Fibroblast of upper back skin (primary cell): ENCODE data around the gene C1orf122.
"Not testable (repeated sequence)": the region's sequence is repeated elsewhere in the genome, so short reads cannot be mapped to it uniquely, and the experiment has no call there.

Experiments used
- DNase-seq: peaks from one replicate; pipeline ENCODE4 v3.0.0-alpha.2; 2013

C1orf122 gene

GRCh38 chr1:37807555-37808368 is at the start of gene C1orf122, which contains the start of gene YRDC:
Gene C1orf122, plus strand, starts transcription at chr1:37807790. Its CDS starts 615 bp downstream, at chr1:37808405.
Gene YRDC, minus strand, starts transcription at chr1:37808208. Its CDS starts 28 bp downstream, at chr1:37808180.
- peak; percentile 93 for DNase-seq

DNA sequence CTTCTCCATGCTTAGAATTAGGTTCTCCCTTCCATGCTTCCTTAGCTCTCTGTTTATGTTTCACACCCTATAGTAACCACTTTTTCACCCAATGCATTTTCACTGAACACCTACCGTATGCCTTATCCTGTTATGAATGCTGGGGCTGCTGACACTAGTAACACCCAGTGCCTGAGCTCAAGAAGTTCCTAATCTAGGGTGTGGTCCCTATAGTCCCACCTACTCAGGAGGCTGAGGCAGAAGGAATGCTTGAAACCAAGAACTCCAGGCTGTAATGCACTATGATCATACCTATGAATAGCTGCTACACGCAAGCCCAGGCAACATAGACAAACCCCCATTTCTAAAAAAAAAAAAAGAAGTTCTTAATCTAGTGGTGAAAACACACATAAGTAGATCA is 48.1 kb upstream of the C1orf122 start:
- DNase-seq = no peak

GRCh38 chr1:37761416-37762095 is 46.0 kb upstream of the C1orf122 start:
- DNase-seq = no peak

DNA sequence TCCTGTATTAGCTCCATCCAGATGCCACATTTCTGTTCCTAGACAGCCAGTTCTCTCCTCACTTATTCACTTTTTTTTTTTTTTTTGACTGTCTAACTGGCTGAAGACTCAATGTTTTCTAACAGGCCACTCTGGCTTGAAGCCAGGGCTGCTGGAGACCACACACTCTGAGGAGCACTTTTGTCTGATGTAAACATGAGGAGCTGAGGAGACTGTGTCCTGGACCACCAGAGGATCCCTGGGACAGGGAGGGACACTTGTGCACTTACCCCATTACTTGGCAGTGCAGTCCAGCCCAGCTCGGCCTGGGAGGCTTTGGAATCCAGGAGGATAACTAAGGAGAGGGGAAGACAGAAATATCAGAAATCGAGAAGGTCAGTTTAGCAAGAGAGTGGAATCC is 45.1 kb upstream of the C1orf122 start:
- no peak for DNase-seq

DNA sequence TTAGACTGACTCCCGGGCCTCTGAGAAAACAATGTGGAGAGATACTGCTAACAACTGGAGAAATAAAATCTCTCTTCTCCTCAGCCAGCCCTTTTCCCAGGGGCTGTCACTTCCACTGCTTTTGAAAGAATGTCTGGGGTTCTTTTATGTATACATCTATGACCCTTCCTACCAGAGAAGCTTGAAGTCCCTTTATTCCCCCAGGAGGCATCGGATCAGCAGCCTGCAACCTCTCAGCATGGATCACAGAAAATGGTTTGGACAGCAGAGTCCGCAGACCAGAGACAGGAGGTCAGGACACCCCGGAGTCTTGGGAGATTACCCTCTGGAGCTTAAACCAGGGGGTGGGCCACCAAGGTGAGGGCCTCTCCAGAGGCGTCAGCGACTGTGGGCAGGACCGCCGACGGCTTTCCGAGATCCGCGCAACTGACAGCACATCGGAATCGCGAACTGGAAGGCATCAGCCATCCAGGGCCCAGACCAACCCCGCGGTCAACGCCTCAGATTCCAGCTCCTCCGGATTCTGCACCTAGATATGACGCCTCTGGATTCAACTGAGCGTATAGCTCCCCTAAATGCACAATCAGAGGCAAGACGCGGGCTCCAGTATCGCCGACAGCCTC is 43.7 kb upstream of the C1orf122 start:
- DNase-seq = no peak

GRCh38 chr1:37764414-37764825 is 43.2 kb upstream of the C1orf122 start:
- peak; percentile 40 for DNase-seq

- DNase-seq = no peak
These were observed 42.6 kb upstream of the C1orf122 start, which contains the start of gene EPHA10 for GRCh38 chr1:37764888-37765441. Gene EPHA10, minus strand, starts transcription at chr1:37765120. Its CDS starts 54 bp downstream, at chr1:37765066.

GRCh38 chr1:37765916-37766664 is 41.5 kb upstream of the C1orf122 start:
- no peak for DNase-seq

DNA sequence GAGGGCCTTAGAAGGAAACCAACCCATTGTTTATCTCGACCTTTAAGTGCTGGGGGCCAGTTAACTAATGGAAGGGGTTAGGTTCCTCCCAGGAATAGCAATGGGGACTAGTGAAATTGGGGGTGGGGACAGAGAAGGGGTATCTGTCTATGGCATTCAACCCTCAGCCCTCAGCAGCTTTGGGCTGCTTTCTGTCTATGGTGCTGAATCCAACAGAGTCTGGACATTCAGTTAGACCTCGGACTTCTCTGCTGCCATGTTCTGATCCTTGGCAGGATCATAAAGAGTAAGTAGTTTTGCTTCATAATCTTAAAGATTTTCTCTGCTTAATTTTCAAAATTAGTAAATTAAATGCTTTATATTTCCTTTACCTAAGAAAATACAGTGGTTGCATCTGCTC is 40.1 kb upstream of the C1orf122 start:
- no peak for DNase-seq

DNA sequence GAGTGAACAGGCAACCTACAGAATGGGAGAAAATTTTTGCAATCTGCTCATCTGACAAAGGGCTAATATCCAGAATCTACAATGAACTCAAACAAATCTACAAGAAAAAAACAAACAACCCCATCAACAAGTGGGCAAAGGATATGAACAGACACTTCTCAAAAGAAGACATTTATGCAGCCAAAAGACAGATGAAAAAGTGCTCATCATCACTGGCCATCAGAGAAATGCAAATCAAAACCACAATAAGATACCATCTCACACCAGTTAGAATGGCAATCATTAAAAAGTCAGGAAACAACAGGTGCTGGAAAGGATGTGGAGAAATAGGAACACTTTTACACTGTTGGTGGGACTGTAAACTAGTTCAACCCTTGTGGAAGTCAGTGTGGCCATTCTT is 36.1 kb upstream of the C1orf122 start:
- DNase-seq = not testable (repeated sequence)

- DNase-seq = no peak
These were observed 30.6 kb upstream of the C1orf122 start for GRCh38 chr1:37776946-37777516.

GRCh38 chr1:37778654-37779053 is 28.9 kb upstream of the C1orf122 start:
- DNase-seq = no peak

DNA sequence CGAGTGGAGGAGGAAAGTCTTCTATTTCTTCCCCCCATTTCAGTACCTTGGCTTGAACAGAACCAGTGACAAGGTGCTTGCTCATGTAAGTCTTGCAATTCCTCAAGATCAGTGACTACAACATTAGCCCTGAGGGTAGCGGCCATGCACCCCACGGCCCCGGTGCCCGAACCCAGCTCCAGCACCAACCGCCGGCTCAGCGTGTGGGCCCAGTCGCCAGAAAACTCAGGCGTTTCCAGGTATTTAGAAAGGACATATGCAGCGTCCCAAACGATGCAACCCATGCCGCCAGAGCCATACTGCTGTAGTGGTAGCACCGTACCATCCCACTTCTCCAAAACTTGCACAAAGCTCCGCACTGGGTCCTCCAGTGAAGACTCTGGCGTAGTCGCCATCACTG is 25.1 kb upstream of the C1orf122 start:
- DNase-seq = no peak

GRCh38 chr1:37792943-37793686 is 14.5 kb upstream of the C1orf122 start:
- no peak for DNase-seq

DNA sequence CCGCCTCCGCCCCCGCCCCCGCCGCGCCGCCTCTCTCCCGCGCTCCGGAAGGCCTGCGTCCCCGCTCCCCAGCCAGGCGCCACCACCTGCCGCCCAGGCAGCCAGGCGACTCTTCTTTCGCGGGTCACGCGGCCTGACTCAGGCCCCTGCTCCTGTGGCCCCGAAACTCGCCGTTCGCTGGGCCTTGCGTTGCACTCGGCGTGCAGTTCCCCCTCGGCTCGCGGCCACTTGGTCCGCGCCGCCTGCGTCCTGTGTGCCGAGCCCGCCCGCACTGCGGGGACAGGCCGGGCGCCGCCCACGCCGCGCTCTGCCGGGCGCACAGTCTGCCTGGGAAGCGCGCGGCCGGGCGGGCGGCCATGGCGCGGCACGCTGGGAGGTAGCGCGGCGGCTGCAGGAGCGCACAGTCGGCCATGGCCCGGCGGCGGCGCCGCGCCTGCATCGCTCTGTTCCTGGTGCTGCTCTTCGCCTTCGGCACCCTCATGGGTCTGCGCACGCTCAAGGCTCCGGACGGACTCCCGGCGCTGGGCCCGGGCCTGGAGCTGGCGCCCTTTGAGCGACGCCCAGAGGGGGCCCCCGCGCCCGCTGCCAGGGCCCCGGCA is 13.7 kb upstream of the C1orf122 start, which contains the start of gene MANEAL:
Gene MANEAL (plus strand): TSS at position 75 of the 599 bp plus-strand sequence. CDS start 336 bp downstream, at position 411.
- peak; percentile 25 for DNase-seq

DNA sequence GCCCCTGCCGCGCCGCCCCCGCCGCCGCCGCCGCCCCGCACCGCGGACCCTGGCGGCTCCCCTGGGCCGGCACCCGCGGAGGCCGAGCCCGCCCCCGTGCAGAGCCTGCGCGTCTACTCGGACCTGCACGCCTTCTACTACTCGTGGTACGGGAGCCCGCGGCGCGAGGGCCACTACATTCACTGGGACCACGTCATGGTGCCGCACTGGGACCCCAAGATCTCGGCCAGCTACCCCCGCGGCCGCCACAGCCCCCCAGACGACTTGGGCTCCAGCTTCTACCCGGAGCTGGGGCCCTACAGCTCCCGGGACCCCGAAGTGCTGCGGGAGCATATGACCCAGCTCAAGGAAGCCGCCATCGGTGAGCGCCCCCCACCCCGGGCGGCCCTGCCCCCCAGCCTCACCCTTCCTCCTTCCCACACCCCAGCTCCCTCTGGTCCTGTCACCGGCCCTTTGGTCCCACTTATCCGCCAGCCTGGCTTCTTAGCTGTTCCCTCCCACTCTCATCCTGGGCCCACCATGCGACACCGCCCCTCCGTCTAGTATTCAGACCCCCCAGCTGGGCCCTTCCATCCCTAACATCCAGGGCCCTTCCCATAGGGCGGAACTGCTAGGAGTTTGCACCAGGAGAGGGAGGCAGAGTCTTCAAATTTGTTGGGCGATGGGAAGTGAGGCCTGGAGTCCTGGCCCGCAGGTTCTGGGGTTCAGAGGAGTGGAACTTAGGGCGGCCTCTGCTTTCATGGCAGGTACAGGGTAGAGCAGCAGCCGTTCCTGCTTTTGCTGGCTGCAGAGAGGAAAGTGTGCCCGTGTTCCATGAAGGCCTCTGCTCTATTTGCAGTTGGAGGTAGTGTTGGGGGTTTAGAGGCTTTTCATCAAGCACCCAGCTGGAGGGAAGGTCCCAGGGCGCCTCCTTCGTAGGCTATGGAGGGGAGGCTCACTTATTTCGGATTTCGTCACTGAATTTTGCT is 12.9 kb upstream of the C1orf122 start:
- DNase-seq = no peak

DNA sequence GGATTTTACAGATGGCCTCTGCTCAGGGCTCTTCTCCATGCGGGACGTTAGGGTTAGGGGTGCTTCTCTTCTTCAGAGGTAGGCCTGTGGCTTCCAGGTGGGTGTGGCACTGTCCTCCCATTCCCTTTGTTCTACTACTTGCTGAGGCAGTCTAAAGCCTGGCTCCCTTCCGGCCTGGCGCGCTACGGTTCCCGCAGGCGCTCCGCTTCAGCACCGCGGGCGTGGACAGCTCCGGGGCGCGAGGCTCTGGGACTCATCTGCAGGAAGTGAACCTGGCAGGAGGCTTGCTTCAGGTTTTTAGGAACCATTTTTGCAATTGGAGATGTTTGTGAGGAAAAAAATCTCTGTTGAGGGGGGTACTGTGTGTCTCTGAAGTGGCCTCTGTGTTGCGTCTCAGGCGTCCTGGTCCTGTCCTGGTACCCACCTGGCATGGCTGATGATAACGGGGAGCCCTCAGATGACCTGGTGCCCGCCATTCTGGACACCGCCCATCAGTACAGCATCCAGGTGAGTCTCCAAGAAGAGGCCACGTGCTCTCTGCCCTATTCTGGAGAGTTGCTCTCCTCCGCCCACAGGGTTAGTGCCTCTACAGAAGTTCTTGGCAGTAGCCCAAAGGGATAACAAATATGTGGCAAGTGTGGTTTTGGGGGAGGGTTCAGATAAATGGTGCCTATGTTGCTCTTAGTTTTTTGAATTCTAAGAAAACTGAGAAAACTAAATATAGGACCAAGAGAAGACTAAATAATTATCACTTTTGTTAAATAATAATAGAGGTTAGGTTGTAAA is 12.1 kb upstream of the C1orf122 start:
- peak; percentile 41 for DNase-seq

DNA sequence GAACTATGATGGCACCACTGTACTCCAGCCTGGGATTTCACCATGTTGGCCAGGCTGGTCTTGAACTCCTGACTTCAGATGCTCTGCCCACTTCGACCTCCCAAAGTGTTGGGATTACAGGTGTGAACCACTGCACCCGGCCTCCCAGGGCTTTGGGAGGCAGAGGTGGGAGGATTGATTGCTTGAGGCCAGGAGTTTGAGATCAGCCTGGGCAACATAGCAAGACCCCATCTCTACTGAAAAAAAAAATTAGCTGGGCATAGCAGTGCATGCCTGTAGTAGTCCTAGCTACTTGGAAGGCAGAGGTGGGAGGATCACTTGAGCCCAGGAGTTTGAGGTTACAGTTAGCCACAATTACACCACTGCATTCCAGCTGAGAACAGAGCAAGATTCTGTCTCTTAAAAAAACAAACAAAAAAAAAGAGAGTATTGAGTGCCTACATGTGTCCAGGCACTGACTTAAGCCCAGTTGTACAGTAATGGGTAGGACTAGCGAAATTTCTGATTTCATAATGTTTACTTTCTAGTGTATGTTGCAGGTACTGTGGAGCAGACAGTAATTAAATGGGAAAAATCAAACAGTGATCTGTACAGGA is 9.7 kb upstream of the C1orf122 start:
- peak; percentile 9 for DNase-seq
